ENCODE measurements around the gene GNPDA1. TPM values are rescaled to one million over a fixed set of nuclear protein-coding genes. Genes with fewer than 3 reads are reported as not detected.

Gene GNPDA1
- total and polyA plus RNA-seq, 9 of the 15 experiments (the other 6 are each of a cell fraction or from before 2014, with no cell fraction given) = 14.1 to 145 (median 52.2) TPM

DNA sequence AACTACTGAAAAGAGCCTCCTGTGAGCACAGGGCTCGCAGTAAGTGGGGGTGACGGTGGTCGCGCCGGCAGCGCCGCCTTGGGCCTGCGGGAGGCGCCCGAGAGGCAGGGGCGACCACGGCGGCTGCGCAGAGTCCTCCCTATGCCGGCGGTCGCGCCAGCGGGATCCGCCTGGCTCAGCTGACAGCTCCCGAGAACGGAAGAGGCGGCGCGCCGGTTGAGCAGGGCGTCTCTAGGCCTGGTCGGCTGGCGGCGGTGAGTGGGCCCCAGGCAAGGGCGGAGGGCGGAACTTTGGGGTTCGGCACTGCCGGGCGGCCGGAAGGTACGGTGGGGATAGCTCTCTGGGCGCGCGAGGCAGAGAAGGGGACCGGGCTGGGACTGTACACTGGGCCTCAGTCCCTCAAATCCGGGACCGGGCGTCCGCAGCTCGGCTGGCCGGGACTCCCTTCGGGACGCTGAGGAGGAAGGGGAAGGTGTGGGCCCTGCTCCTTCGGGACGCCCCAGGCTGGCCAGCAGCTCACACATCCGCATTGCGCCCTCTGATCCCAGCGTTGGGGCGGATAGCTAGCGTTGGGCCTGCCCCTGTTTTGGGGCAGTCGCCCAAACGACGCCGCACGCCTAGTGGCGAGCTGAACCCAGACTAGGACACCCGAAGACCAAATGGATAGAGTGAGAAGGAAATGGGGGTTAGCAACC, 43.8 kb downstream of the GNPDA1 start, which contains the start of gene RNF14 (continued):
- no peak for TF ChIP-seq MBD1 (CRISPR knock-in tag; IDR thresholded peaks at IDR 0.05)
- TF ChIP-seq ZNF232 (CRISPR knock-in tag; IDR thresholded peaks at IDR 0.05) = 0 out of 2 replicates have a peak, but pooled peaks have one; percentile 72
- TF ChIP-seq, protein P1, sequence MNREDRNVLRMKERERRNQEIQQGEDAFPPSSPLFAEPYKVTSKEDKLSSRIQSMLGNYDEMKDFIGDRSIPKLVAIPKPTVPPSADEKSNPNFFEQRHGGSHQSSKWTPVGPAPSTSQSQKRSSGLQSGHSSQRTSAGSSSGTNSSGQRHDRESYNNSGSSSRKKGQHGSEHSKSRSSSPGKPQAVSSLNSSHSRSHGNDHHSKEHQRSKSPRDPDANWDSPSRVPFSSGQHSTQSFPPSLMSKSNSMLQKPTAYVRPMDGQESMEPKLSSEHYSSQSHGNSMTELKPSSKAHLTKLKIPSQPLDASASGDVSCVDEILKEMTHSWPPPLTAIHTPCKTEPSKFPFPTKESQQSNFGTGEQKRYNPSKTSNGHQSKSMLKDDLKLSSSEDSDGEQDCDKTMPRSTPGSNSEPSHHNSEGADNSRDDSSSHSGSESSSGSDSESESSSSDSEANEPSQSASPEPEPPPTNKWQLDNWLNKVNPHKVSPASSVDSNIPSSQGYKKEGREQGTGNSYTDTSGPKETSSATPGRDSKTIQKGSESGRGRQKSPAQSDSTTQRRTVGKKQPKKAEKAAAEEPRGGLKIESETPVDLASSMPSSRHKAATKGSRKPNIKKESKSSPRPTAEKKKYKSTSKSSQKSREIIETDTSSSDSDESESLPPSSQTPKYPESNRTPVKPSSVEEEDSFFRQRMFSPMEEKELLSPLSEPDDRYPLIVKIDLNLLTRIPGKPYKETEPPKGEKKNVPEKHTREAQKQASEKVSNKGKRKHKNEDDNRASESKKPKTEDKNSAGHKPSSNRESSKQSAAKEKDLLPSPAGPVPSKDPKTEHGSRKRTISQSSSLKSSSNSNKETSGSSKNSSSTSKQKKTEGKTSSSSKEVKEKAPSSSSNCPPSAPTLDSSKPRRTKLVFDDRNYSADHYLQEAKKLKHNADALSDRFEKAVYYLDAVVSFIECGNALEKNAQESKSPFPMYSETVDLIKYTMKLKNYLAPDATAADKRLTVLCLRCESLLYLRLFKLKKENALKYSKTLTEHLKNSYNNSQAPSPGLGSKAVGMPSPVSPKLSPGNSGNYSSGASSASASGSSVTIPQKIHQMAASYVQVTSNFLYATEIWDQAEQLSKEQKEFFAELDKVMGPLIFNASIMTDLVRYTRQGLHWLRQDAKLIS (CRISPR knock-in tag; IDR thresholded peaks at IDR 0.05) = peak; percentile 86; the same call in 1 of the 2 replicates
- TF ChIP-seq THAP7 (CRISPR knock-in tag; IDR thresholded peaks at IDR 0.05) = peak; percentile 76
- TF ChIP-seq ZNF699 (CRISPR knock-in tag; IDR thresholded peaks at IDR 0.05; ENCODE audit: insufficient replicate concordance) = no peak
- TF ChIP-seq ZNF589 (CRISPR knock-in tag; IDR thresholded peaks at IDR 0.05; ENCODE audit: low read depth) = 0 out of 2 replicates have a peak, but pooled peaks have one; percentile 59
- TF ChIP-seq TAF7 (tag; IDR thresholded peaks at IDR 0.05) = peak; percentile 72
- peak; percentile 58 for TF ChIP-seq HCFC1 (IDR thresholded peaks at IDR 0.05; ENCODE audit: low read depth, low read length)
- 0 out of 2 replicates have a peak, but pooled peaks have one; percentile 54 for TF ChIP-seq GATAD2A (IDR thresholded peaks at IDR 0.05)
- peak; percentile 79 for TF ChIP-seq POLR2H (tag; IDR thresholded peaks at IDR 0.05; ENCODE audit: low read depth)
- no peak for TF ChIP-seq HMG20A (CRISPR knock-in tag; conservative IDR thresholded peaks at IDR 0.05)
- TF ChIP-seq MTA3 (IDR thresholded peaks at IDR 0.05; ENCODE audit: borderline replicate concordance) = peak; percentile 90; the same call in 1 of the 2 replicates
- peak; percentile 10; the same call in 1 of the 2 replicates for TF ChIP-seq E2F4 (CRISPR knock-in tag; IDR thresholded peaks at IDR 0.05; ENCODE audit: low read depth)
- TF ChIP-seq ZNF583 (CRISPR knock-in tag; IDR thresholded peaks at IDR 0.05) = peak; percentile 70; the same call in 1 of the 2 replicates
- TF ChIP-seq DIDO1 (tag; IDR thresholded peaks at IDR 0.05; ENCODE audit: low read depth) = no peak
- TF ChIP-seq HDGF (IDR thresholded peaks at IDR 0.05) = no peak
- TF ChIP-seq KAT8 (IDR thresholded peaks at IDR 0.05; ENCODE audit: low read depth) = no peak
- TF ChIP-seq KDM4B (IDR thresholded peaks at IDR 0.05; ENCODE audit: borderline replicate concordance in 2 of 2, low read depth in 1 of 2) = no peak; a peak in 1 of 4 replicates
- peak; percentile 18 to 67; a peak in 2 of 4 replicates for TF ChIP-seq NONO (IDR thresholded peaks at IDR 0.05; ENCODE audit: low read depth in 2 of 2, low read length in 1 of 2)
- no peak for TF ChIP-seq ZNF444 (CRISPR knock-in tag; IDR thresholded peaks at IDR 0.05)
- TF ChIP-seq ZNF431 (CRISPR knock-in tag; IDR thresholded peaks at IDR 0.05) = peak; percentile 18; the same call in 1 of the 2 replicates
